T-helper 1 cell (primary cell): ENCODE measurements around the gene UBL3.

ENCODE experiments used
- DNase-seq, 5 donors: peaks; one replicate each; pipeline ENCODE4 v3.0.0-alpha.2; 2012 to 2020

Gene UBL3

DNA sequence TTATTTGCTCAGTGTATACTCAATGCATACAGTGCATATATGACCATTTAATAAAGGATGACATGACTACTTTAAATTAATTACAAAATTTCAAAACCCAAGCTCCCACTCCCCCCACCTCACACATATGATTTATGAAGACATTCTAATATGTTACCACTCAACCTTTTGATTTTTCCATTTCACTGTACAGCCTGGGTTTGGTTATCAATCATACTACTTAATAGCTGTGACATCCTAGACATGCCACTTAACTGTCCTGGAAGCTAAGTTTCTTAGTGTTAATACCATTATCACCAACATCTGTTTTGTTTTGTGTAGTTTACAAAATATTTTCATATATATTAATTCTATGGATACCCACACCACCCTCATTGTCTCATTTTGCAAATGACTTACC is 42.2 kb downstream of the UBL3 start:
- DNase-seq, result no peak

DNA sequence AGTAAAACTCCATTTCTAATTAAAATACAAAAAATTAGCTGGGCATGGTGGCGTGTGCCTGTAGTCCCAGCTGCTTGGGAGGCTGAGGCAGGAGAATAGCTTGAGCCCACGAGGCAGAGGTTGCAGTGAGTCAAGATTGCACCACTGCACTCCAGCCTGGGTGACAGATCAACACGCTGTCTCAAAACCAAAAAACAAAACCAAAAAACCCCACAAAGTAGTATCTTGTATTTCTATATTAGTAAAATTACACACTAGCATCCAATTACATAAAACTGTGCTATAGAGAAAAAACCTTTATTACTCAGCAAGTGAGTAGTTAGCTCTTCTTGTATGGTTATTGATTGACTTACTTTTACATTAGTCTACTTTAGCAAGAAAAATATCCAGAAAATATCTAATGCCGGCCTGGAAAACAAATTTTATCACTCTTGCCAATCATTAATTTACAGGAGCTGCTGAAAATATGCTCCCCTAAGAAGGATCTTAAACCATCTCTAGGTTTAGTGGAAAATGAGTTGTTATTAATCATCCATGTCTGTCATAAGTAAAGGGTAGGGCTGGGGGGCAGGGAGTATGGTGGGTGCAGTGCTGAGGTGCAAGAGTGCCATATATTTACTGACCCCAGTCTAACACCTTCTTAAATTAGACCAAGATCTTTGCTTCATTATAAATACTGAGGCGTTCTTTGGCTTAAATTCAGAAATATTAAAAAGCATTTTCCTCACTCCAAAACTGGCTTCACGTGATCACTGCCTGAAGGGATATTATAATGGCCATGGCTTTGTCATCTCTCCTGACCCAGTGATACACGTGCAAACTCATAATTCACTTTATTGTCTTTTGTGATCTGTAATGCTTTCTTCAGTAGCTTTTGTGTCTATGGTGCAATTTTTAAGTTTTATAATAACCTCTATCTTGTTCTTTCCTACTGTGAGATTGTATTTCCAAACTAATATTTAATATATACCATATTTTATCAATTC is 44.1 kb downstream of the UBL3 start:
- no peak for DNase-seq

DNA sequence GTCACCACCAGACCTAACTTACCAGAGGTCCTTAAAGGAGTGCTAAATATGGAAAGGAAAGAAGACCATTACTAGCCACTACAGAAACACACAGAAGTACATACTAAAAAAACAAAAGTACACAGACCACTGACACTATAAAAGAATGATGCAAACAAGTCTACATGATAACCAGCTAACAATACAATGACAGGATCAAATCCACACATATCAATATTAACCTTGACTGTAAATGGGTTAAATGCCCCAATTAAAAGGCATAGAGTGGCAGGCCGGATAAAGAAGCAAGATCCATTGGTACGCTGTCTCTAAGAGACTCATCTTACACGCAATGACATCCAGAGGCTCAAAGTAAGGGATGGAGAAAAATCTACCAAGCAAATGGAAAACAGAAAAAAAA is 47.2 kb downstream of the UBL3 start:
- DNase-seq, result no peak

DNA sequence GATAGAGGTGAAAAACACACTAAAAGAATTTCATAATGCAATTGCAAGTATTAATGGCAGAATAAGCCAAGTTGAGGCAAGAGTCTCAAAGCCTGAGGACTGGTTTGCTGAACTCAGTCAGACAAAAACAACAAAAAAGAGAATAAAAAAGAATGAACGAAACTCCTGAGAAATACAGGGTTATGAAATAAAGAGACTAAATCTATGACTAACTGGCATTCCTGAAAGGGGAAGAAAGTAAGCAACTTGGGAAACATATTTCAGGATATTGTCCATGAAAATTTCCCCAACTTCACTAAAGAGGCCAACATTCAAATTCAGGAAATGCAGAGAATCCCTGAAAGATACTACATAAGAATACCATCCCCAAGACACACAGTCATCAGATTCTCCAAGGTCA is 47.8 kb downstream of the UBL3 start:
- DNase-seq, result no peak

DNA sequence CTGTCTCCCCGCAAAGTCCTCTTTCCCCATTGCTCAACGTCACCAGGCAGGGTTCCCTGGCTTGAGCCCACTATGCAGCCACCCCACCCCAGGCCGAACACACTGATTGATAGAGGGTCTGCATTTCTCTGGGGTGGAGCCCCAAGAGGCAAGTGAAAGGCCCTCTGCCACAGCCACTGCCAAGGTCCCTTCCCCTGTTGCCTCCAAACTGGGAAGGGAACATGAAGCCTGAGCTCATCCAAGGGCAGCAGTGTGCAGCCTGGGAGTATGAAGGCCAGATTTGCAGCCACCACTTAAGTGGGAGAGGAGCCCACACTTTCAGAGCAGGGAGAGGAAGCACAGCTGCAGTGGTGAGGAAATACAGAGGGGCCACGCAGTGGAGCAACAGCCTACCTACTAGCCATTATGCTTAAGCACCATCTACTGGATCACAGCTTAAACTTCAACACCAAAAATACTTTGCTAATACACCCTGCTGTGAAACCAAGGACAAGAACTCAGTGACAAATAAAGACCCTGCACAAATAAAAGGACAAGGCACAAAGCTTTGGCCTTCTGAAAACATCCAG is 48.6 kb downstream of the UBL3 start:
- DNase-seq, result no peak

DNA sequence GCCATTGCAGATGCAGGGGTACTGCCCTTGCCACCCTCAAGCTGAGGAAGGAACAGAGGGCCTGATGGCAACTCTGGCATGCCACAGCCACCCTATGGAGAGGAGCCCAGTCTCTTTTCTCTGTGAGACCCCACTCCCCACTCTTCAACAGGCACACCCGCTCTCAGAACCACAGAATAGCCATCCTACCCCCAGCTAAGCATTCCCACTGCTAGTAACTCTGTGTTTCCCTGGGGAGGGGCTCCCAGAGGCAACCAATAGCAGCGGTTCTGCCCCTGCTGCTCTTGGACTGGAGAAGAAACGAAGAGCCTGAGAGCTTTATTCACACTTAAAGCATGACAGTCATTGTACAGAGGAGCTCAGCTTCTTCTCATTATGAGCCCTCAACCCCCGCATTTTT is 49.3 kb downstream of the UBL3 start:
- DNase-seq, result no peak

DNA sequence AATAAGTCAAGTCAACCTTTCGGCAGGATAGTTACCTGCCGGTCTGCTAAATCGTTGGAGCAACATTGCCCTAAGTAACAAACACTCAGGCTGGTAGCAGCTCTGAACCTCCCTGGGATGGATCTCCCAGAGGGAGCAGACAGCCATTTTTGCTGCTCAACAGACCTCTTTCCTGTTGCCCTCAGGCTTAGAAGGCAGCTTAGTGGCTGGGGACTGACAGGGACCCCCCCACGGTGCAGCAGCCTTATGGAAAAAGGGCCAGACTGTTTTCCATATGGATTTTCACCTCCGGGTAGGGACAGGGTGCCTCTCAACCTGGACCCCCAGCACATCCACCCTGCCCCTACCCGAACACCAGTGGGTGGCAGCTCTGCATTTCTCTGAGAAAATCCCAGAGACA is 49.7 kb downstream of the UBL3 start:
- DNase-seq, result no peak

DNA sequence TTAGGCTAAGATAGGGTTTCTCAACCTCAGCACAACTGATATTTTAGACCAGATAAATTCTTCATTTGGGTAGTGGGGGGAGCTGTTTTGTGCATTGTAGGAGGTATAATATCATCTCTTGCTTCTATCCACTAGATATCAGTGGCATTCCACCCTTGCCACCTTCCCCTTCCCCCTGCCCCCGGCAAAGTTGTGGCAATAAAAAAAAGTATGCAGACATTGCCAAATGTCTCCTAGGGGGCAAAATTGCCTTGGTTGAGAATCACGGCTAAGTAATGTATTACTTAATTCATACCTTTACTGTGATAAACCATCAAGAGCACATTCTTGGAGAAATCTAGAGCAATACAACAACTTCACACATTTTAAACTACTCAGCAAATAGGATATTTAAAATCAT is 51.4 kb downstream of the UBL3 start:
- no peak for DNase-seq

DNA sequence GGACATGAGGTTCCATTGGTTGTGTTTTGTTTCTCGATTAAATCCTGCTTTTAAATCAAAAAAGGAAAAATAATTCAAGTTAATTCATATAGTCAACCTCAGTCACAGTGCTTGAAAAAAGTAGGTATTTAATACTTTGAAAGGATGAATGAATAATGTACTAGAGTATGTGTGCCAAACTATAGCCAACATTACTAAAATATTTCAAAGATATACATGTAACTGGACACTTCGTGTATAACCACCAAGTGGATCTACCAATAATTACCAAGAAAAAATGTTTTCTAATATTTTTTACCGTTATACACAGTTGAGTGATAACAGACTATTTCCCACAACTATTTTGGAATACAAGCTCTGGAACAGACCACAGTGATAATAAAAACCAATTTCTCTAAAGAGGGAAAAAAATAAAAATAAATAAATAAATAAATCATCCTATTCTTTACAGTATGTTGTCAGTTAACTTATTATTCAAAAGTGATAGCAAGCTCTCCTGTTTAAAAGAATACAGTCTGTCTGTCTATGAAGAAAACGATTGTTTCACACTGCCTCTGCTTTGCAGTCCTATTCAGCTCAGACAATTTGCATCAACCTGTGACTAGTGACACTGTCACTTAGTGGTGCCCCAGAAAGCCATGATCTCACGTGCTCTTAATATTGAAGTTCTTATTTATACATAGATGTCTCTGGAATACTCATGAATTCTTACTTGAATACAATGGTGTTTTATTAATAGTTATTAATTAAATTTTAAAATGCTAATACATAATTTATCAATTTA is 58.2 kb downstream of the UBL3 start:
- DNase-seq, result no peak

DNA sequence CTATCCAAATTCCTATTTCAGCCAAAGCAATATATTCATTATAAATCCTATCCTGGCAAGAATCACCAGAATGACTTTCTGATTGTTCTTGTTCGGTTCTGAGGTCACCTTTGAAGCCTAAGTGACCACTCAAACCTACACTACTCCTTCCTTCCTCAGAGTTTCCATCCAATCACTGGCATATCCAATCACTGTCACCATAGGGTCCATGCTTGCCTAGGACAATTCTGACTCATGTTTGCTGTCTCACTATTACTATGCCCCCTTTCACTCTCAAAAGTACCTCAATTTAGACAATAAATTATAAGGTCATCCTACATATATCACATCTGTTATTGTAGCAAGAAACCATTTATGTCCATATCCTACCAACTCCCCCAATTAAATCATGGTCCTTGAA is 58.9 kb downstream of the UBL3 start:
- peak in 1 of 5 donors; percentile 4 for DNase-seq

DNA sequence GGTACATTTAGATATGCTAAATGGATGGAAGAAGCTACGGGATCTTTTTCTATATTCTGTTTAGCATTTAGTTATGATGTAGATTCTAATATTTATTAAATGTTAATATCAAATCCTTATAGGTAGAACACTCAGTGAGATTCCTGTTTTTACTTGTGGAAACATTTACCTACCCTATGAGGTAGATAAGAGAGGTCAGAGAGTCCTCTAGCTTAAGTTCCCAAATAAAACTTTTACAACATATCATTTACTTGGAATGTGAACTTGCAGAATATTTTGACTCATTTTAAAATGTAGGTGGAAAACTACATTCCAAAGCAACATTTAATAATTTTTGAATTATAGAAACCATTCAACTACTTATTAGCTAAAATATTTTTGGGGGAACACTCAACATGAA is 63.7 kb downstream of the UBL3 start:
- no peak for DNase-seq

DNA sequence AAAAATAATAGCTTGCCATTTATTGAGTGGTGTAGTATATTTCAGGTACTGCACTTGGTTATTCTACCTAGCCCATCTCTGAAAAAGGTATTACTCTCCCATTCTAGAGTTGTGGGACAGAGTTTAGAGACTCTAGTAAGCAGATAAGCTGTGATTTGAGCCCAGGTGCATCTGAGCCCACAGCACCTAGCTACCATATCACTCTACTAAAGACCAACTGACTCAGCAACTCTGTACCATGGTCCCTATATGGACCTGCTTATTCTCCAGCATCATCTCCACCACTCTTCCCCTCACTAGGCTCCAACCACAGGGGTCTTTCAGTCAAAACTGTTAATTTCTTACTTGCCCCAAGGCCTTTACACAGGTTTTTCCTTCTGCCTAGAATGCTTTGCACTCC is 64.4 kb downstream of the UBL3 start:
- DNase-seq, result no peak

DNA sequence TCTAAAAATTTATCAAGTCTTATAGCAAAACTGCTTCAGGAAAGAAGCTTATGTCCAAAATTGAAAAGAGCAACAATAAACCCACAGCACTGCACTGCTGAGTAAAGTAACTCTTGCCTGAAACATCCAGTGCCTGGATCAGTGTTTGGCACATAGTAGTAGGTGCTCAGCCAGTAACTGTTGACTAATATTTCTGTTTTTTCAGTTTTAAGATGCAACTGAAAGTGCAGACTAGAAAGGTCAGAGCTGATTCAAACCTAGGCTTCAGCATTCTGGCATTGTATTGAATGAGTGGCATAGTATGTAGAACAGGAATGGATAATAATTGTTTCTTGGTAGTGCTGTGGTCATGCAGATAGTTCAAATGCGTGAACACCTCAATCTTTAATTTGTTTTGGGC is 67.6 kb downstream of the UBL3 start:
- DNase-seq, result peak in 1 of 5 donors; percentile 15

DNA sequence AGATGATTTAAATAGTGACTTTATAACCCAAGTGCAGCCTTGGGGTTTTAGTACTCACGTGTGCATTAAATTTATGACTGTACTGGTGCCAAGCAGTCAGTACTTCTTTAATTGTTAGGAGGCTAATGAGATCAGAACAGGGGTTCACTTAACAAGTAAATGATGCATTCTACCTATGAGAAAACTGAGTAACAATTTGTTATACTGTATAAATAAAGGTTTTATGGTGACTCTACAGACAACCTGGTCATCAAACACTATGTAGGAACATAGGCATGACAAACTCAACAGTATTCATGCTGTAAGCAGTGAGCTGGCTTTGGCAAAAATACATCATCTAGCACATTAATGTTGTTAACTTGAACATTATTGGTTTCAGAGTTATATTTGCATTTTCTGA is 75.6 kb downstream of the UBL3 start:
- no peak for DNase-seq

DNA sequence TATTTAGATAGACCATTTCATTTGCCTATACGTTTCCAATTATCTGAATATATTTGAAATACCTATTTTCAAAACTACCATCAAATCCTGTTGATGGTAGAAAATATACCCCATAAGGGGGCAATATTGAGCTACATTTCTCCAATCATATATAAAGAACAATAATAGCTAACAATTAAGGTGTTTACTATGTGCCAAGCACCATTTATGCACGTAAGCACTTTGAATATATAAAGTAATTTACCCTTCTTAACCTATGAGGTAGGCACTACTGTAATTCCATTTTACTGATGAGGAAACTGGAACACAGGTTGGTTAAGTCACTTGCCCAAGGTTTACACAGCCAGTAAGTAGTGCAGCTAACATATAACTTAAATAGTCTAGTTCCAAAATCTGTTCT is 79.2 kb downstream of the UBL3 start:
- peak in 1 of 5 donors; percentile 37 for DNase-seq

DNA sequence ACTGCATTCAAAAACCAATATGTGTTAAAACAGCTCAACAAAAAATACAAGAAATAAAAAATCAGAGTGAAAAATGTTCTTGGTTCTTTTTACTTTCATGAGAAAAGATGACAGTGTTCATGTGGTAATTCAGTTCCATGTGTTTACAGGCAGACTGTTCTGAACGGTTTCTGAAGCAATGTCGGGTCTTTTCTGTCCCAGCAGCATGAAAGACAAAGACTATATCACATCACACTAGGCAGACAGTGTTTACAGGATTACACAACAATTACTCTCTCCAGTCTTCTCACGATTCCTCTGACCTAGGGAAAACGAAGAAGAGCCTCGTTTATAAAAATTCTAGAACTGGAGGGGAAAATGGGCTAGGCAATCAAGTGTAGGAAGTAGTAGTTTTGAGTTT is 83.4 kb downstream of the UBL3 start:
- no peak for DNase-seq

DNA sequence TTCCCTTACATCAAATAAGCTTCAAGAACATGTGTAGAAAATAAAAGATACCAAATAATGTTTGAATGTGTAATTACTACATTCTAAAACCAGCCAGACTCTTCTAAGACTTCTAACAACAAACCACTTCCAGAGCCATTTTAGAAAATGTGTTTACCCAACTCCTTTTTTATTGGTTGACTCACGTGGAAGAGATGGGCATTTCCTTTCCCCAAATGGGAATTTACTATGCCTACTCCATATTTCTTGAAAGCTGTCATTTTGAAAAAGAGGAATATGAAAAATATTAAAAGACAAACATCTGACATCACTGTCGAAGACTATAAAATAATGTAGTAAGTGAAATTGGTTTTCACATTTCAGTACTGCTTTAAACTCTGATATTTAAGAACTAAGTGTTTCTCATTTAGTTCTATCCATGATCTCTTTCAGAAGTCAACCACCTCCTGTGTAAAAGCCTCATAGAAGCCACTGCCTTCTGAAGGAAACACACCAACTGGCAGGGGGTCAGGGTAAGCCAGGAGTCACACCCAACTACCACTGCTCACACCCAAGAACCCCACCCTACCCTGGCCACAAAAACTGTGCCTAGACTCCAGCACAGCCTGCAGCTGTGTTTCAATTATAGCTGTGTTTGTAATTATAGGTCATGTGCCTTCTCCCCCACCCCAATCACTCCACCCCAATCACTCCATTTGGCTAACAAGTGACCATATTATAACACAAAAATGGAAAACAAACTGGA is 86.8 kb downstream of the UBL3 start:
- peak in 1 of 5 donors; percentile 12 for DNase-seq

DNA sequence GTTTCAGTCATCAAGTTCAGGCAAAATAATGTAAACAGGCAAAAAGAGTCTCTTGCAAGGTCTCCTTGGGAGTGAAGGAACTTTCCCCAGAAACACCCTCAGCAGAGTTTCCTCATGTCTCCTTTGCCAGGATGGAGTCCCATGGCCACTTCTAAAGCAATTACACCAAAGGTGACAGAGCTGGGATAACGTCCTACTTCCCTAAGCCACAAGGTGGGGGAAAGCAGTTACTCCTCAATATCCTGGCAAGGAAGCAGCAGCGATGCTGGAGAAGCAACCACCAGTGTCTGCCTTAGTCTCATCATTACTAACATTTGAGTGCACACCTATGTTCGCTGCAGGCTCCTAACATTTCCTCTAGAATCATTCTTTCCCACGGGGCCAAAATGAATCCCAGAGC is 88.6 kb downstream of the UBL3 start:
- no peak for DNase-seq

DNA sequence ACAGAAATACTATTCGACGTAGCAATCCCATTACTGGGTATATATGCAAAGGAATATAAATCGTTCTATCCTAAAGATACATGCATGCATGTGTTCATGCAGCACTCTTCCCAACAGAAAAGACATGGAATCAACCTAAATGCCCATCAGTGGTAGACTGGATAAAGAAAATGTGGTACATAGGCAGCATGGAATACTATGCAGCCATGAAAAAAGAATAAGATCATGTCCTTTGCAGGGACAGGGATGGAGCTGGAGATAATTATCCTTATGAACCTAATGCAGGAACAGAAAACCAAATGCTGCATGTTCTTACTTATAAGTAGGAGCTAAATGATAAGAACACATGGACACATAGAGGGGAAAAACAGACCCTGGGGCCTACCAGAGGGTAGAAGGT is 89.3 kb downstream of the UBL3 start:
- DNase-seq, result no peak

DNA sequence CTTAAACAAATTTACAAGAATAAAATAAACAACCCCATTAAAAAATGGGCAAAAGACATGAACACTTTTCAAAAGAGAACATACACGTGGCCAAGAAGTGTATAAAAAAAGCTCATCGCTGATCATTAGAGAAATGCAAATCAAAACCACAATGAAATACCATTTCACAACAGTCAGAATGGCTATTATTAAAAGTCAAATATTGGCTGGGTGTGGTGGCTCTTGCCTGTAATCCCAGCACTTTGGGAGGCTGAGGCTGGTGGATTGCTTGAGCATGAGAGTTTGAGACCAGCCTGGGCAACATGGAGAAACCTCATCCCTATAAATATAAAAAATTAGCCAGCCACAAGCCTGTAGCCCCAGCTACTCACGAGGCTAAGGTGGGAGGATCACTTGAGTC is 89.9 kb downstream of the UBL3 start:
- DNase-seq, result no peak

DNA sequence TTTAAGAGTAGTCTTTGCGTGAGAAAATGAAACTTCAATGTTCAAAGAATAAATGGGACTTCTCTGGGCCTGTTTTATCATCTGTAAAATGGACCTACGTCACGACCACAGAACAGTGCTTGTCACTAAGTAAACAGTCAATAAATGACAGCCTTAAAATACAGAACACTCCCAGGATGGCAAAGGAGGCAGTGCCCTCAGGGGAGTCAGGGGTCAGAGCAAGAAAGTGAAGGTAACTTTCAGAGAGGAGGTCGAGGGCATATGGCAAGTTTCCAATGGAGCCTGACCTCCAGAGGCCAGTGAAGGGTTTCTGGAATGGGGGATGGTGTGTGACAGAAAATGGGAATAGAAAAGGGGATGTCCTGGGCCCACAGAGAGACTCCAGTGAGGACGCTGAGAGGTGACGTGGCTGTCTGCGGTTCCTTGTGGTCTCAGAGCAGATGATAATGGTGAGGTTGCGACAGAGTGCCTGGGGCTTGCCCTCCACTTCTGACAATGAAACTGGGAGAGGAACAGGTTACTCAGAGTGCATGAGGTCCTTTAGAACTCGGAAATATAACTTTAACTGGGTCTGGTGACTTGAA is 91.8 kb downstream of the UBL3 start:
- peak in 4 of 5 donors; percentile 17 to 45 (median 40) for DNase-seq

DNA sequence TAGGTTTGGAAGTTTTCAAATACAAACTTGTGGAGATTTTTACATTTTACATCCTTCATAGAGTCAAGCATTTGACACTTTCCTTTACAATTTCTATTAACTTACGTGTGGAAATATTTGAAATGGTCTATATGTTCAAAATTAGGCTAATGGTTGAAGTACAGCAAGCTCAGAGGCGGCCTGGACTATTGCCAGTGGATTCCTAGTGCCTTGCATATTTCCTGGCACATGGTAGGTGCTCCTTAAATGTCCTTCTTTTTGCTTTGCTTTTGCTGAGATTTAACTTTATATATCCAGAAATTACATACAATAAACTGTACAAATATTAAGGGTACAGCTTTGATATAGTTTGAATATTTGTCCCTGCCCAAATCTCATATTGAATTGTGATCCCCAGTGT is 93.9 kb downstream of the UBL3 start:
- DNase-seq, result no peak

DNA sequence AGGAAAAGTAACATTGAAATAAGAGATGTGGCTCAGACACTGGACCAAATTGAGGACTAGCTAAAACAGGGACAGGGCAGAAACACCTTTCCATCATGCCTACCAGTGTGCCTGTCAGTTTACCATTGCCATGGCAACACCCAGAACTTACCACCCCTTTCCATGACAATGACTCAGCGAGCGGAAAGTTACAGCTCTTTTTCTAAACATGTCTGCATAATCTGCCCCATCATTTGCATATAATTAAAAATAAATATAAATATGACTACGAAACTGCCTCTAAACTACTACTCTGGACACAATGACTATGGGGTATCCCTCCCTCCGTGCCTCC is 96.0 kb downstream of the UBL3 start:
- DNase-seq, result peak in 1 of 5 donors; percentile 10
